GM23338 (cell line): ENCODE measurements around the gene COTL1. TPM values are rescaled to one million over a fixed set of nuclear protein-coding genes. Genes with fewer than 3 reads are reported as not detected.

Experiments used
- ATAC-seq: fragments of 200-7000 bp; cut with Tn5 transposase; 3 replicates; pipeline ENCODE4 v1.9.1; 2020
- DNase-seq: peaks from one replicate; pipeline ENCODE4 v3.0.0-alpha.2; 2015; ENCODE audit warnings: low spot score
- H2AFZ ChIP-seq: fragments of 200-600 bp; sonication (generic); 2 replicates; pipeline ENCODE4 v1.8.0; 2016; ENCODE audit warnings: antibody characterized with exemption, mild to moderate bottlenecking, moderate library complexity
- H3F3A ChIP-seq: fragments of 200-600 bp; sonication (generic); replicated peaks from 2 replicates; pipeline ENCODE4 v1.8.0; 2017; ENCODE audit warnings: antibody characterized with exemption, mixed run types, low read depth
- H3K27ac ChIP-seq: fragments of 200-600 bp; sonication (generic); 2 replicates; pipeline ENCODE4 v1.6.1; 2016; ENCODE audit warnings: low read depth
- H3K27me3 ChIP-seq: fragments of 200-600 bp; sonication (generic); 2 replicates; pipeline ENCODE4 v1.8.0; 2016; ENCODE audit warnings: mild to moderate bottlenecking, mixed run types, moderate library complexity; ENCODE audit not compliant: insufficient read depth
- H3K36me3 ChIP-seq: fragments of 200-600 bp; sonication (generic); 2 replicates; pipeline ENCODE4 v1.8.0; 2016; ENCODE audit warnings: mild to moderate bottlenecking; ENCODE audit not compliant: insufficient read depth
- H3K4me1 ChIP-seq: fragments of 200-600 bp; sonication (generic); 2 replicates; pipeline ENCODE4 v1.8.0; 2016; ENCODE audit warnings: mild to moderate bottlenecking, moderate library complexity; ENCODE audit not compliant: insufficient read depth
- H3K4me2 ChIP-seq: fragments of 200-600 bp; sonication (generic); 2 replicates; pipeline ENCODE4 v1.7.1; 2017; ENCODE audit warnings: mixed run types
- H3K4me3 ChIP-seq: fragments of 200-600 bp; sonication (generic); 2 replicates; pipeline ENCODE4 v1.6.1; 2016; ENCODE audit warnings: mixed run types
- H3K79me2 ChIP-seq: fragments of 200-600 bp; sonication (generic); replicated peaks from 2 replicates; pipeline ENCODE4 v1.8.0; 2017; ENCODE audit warnings: mild to moderate bottlenecking; ENCODE audit not compliant: insufficient read depth
- H3K9me2 ChIP-seq: fragments of 200-600 bp; sonication (generic); 2 replicates; pipeline ENCODE4 v1.8.0; 2017; ENCODE audit not compliant: insufficient read depth
- H4K20me1 ChIP-seq: fragments of 200-600 bp; sonication (generic); replicated peaks from 2 replicates; pipeline ENCODE4 v1.8.0; 2017; ENCODE audit warnings: mild to moderate bottlenecking; ENCODE audit not compliant: insufficient read depth
- H3K27ac Mint-ChIP-seq: 2 replicates; pipeline ENCODE4 v1.8.0; 2020; ENCODE audit warnings: inconsistent platforms, mild to moderate bottlenecking, moderate library complexity, mixed read lengths
- H3K27me3 Mint-ChIP-seq: 3 replicates; pipeline ENCODE4 v1.8.0; 2022; ENCODE audit warnings: low read depth, mild to moderate bottlenecking, moderate library complexity, mixed read lengths, inconsistent platforms; ENCODE audit not compliant: insufficient read depth, poor library complexity
- H3K36me3 Mint-ChIP-seq: 3 replicates; pipeline ENCODE4 v1.8.0; 2021; ENCODE audit warnings: low read depth, mild to moderate bottlenecking, inconsistent platforms, moderate library complexity, mixed read lengths
- H3K4me1 Mint-ChIP-seq: 3 replicates; pipeline ENCODE4 v1.8.0; 2020; ENCODE audit warnings: mild to moderate bottlenecking, inconsistent platforms, mixed read lengths
- H3K4me3 Mint-ChIP-seq: 3 replicates; pipeline ENCODE4 v1.8.0; 2021; ENCODE audit warnings: moderate library complexity, mild to moderate bottlenecking, inconsistent platforms, mixed read lengths
- H3K9me3 Mint-ChIP-seq: 3 replicates; pipeline ENCODE4 v1.8.0; 2020; ENCODE audit warnings: moderate library complexity, mild to moderate bottlenecking, inconsistent platforms, mixed read lengths
- CREB1 ChIP-seq: fragments of 250-450 bp; sonication (Bioruptor Pico); IDR thresholded peaks from 2 replicates; pipeline ENCODE4 v1.5.0; 2020; ENCODE audit warnings: low read depth, mild to moderate bottlenecking, moderate library complexity
- CTCF ChIP-seq, 2 experiments: fragments of 200-600 bp in 1 of 2; sonication (generic) in 1 of 2; conservative IDR thresholded peaks; 2 replicates each; pipeline versions ENCODE4 v1.5.1 to v1.6.1; 2016 to 2017; ENCODE audit warnings: antibody characterized with exemption in 2 of 2, low read depth in 2 of 2, mild to moderate bottlenecking in 2 of 2, moderate library complexity in 1 of 2
- ETS1 ChIP-seq: IDR thresholded peaks from 2 replicates; pipeline ENCODE4 v1.6.1; 2016; ENCODE audit warnings: antibody characterized with exemption
- EZH2phosphoT487 ChIP-seq: fragments of 200-600 bp; sonication (generic); IDR thresholded peaks from one replicate; pipeline ENCODE4 v1.8.1; 2018; ENCODE audit warnings: antibody characterized with exemption; ENCODE audit not compliant: unreplicated experiment
- NANOG ChIP-seq: IDR thresholded peaks from 2 replicates; pipeline ENCODE4 v1.6.1; 2016; ENCODE audit warnings: antibody characterized with exemption, borderline replicate concordance
- REST ChIP-seq: IDR thresholded peaks from one replicate; pipeline ENCODE4 v1.6.1; 2018; ENCODE audit warnings: antibody characterized with exemption; ENCODE audit not compliant: unreplicated experiment
- ZNF114 ChIP-seq: fragments of 250-450 bp; sonication (Bioruptor Pico); IDR thresholded peaks from 2 replicates; pipeline ENCODE4 v1.5.0; 2020; ENCODE audit warnings: mild to moderate bottlenecking, moderate library complexity
- ZNF331 ChIP-seq: fragments of 250-450 bp; sonication (Bioruptor Pico); IDR thresholded peaks from 2 replicates; pipeline ENCODE4 v1.5.0; 2020; ENCODE audit warnings: low read depth, mild to moderate bottlenecking, moderate library complexity
- ZNF462 ChIP-seq: fragments of 250-450 bp; sonication (Bioruptor Pico); IDR thresholded peaks from 2 replicates; pipeline ENCODE4 v1.5.0; 2020; ENCODE audit warnings: mild to moderate bottlenecking, moderate library complexity
- polyA plus RNA-seq: library from polyadenylated mRNA; unstranded; fragments of >200 nt; fragmentation: Nextera tagmentation; extraction: Ambion mirVana; gene quantifications from 2 replicates; pipeline ENCODE4 v1.2.1, GENCODE V29; 2016
- total RNA-seq: library from RNA; depleted of rRNA; stranded (reverse); fragments of >200 nt; shearing (Covaris generic); gene quantifications from 2 replicates; pipeline ENCODE4 v1.2.3, GENCODE V29; 2014

Gene COTL1
- total and polyA plus RNA-seq, 2 experiments from 2014 or later: 117 to 166 TPM

- no peak for TF ChIP-seq CTCF (conservative IDR thresholded peaks at IDR 0.05; ENCODE audit: low read depth in 2 of 2)
Observed at GRCh38 chr16:84521497-84521770, 96.4 kb downstream of the COTL1 start (continued).

- H3K27ac Mint-ChIP-seq: no peak overlapping the region
- DNase-seq: no peak
- H3K9me3 Mint-ChIP-seq: no peaks in the 10 kb centered on the region; the same call in 2 of the 3 replicates
- Histone ChIP-seq H2AFZ (no peak overlapping the region), H3K27ac (no peak overlapping the region), H3K4me1 (no peaks in the 10 kb centered on the region), H4K20me1 (no peaks in the 10 kb centered on the region), H3K27me3 (no peaks in the 10 kb centered on the region), H3K4me3 (no peak overlapping the region), H3K36me3 (no peaks in the 10 kb centered on the region), H3K4me2 (no peak overlapping the region), H3F3A (no peaks in the 10 kb centered on the region), H3K79me2 (no peaks in the 10 kb centered on the region), H3K9me2 (no peaks in the 10 kb centered on the region)
- peaks cover 9% of the 10 kb centered on the region; the same call in 2 of the 3 replicates for H3K4me1 Mint-ChIP-seq
- peaks cover 9% of the 10 kb centered on the region for H3K27me3 Mint-ChIP-seq
- H3K36me3 Mint-ChIP-seq: no peaks in the 10 kb centered on the region
- no peak overlapping the region for H3K4me3 Mint-ChIP-seq
- no peak for ATAC-seq
- TF ChIP-seq ZNF114 (CRISPR knock-in tag): no peak
- no peak for TF ChIP-seq CTCF (conservative IDR thresholded peaks at IDR 0.05; ENCODE audit: low read depth in 2 of 2)
- TF ChIP-seq REST: no peak
- TF ChIP-seq EZH2phosphoT487: no peak
- no peak for TF ChIP-seq NANOG
- no peak for TF ChIP-seq ETS1
- no peak for TF ChIP-seq ZNF331 (CRISPR knock-in tag)
- TF ChIP-seq ZNF462 (CRISPR knock-in tag): no peak
- TF ChIP-seq CREB1 (CRISPR knock-in tag): no peak
Observed at GRCh38 chr16:84520725-84521496, 97.0 kb downstream of the COTL1 start.
